Measurements from ENCODE around the gene CCT4. TPM values are rescaled to one million over a fixed set of nuclear protein-coding genes. Genes with fewer than 3 reads are reported as not detected.

Gene CCT4
- total RNA-seq, 1 experiment from 2014 or later, result 345 TPM

DNA sequence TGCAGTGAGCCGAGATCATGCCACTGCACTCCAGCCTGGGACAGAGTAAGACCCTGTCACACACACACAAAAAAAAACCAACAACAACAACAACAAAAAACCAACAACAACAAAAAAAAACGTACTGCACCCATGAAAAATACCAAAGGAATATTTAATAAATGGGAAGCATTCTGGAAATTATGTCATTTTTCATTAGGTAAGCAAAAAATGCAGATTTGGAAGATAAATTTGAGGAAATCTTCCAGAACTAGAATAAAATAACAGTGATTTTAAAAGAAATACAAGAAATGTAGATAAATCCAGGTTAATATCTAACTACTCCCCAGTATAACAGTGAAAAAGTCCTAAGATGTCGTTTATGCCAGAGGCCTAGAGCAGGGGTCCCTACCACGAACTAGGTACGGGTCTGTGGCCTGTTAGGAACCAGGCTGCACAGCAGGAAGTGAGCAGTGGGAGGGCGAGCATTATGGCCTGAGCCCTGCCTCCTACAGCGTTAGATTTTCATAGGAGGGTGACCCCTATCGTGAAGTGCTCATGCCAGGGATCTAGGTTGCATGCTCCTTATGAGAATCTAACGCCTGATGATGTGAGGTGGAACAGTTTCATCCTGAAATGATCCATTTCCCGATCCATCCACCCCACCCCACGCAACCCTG lies 56.1 kb downstream of the CCT4 start (continued):
- TF ChIP-seq, protein P1, sequence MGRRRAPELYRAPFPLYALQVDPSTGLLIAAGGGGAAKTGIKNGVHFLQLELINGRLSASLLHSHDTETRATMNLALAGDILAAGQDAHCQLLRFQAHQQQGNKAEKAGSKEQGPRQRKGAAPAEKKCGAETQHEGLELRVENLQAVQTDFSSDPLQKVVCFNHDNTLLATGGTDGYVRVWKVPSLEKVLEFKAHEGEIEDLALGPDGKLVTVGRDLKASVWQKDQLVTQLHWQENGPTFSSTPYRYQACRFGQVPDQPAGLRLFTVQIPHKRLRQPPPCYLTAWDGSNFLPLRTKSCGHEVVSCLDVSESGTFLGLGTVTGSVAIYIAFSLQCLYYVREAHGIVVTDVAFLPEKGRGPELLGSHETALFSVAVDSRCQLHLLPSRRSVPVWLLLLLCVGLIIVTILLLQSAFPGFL (CRISPR knock-in tag; IDR thresholded peaks at IDR 0.05; ENCODE audit: borderline replicate concordance), result no peak
- no peak for TF ChIP-seq KAT7 (CRISPR knock-in tag; IDR thresholded peaks at IDR 0.05; ENCODE audit: borderline replicate concordance)
- no peak for TF ChIP-seq RELA (CRISPR knock-in tag; IDR thresholded peaks at IDR 0.05; ENCODE audit: borderline replicate concordance)
- no peak for TF ChIP-seq TCF7 (CRISPR knock-in tag; IDR thresholded peaks at IDR 0.05; ENCODE audit: low read depth)
- TF ChIP-seq, protein P2, sequence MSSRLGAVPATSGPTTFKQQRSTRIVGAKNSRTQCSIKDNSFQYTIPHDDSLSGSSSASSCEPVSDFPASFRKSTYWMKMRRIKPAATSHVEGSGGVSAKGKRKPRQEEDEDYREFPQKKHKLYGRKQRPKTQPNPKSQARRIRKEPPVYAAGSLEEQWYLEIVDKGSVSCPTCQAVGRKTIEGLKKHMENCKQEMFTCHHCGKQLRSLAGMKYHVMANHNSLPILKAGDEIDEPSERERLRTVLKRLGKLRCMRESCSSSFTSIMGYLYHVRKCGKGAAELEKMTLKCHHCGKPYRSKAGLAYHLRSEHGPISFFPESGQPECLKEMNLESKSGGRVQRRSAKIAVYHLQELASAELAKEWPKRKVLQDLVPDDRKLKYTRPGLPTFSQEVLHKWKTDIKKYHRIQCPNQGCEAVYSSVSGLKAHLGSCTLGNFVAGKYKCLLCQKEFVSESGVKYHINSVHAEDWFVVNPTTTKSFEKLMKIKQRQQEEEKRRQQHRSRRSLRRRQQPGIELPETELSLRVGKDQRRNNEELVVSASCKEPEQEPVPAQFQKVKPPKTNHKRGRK (CRISPR knock-in tag; IDR thresholded peaks at IDR 0.05; ENCODE audit: borderline replicate concordance), result no peak
- TF ChIP-seq, protein P3, sequence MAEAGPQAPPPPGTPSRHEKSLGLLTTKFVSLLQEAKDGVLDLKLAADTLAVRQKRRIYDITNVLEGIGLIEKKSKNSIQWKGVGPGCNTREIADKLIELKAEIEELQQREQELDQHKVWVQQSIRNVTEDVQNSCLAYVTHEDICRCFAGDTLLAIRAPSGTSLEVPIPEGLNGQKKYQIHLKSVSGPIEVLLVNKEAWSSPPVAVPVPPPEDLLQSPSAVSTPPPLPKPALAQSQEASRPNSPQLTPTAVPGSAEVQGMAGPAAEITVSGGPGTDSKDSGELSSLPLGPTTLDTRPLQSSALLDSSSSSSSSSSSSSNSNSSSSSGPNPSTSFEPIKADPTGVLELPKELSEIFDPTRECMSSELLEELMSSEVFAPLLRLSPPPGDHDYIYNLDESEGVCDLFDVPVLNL (CRISPR knock-in tag; IDR thresholded peaks at IDR 0.05; ENCODE audit: borderline replicate concordance, low read depth), result no peak

DNA sequence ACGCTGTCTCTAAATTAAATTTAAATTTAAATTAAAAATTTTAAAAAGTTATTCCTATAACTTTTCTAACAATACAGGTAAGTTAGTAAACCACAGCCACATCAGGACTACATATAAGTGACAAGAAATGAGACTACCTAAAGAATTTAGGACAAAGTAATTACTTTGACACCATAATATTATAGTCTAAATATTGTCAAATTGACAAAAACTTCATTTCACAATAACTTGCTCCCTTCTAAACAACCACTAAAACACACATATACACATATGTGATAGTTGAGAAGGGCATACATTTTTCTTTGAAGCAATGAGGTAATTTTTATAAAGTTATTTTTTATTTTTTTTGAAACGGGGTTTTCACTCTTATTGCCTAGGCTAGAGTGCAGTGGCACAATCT lies 66.2 kb downstream of the CCT4 start:
- H3K4me3 Mint-ChIP-seq, result no peak overlapping the region
- ChIA-PET CTCF (no interaction called here), POLR2A (no interaction called here)
- H3K4me1 Mint-ChIP-seq, result no peaks in the 10 kb centered on the region
- H3K27me3 Mint-ChIP-seq (ENCODE audit: low read depth), result no peaks in the 10 kb centered on the region
- DNase-seq (ENCODE audit: low spot score) (no peak), ATAC-seq (no peak)
- H3K36me3 Mint-ChIP-seq, result peaks cover 3% of the 10 kb centered on the region
- no peak for TF ChIP-seq NR1H2 (CRISPR knock-in tag; IDR thresholded peaks at IDR 0.05)
- TF ChIP-seq GTF2I (CRISPR knock-in tag; conservative IDR thresholded peaks at IDR 0.05), result no peak
- no peak for TF ChIP-seq SMAD4 (CRISPR knock-in tag; IDR thresholded peaks at IDR 0.05)
- TF ChIP-seq JAZF1 (CRISPR knock-in tag; IDR thresholded peaks at IDR 0.05), result no peak
- no peak for TF ChIP-seq NR3C1 (CRISPR knock-in tag; conservative IDR thresholded peaks at IDR 0.05; ENCODE audit: low read depth)
- TF ChIP-seq, protein P4, sequence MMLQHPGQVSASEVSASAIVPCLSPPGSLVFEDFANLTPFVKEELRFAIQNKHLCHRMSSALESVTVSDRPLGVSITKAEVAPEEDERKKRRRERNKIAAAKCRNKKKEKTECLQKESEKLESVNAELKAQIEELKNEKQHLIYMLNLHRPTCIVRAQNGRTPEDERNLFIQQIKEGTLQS (CRISPR knock-in tag; conservative IDR thresholded peaks at IDR 0.05), result no peak
- TF ChIP-seq, protein P5, sequence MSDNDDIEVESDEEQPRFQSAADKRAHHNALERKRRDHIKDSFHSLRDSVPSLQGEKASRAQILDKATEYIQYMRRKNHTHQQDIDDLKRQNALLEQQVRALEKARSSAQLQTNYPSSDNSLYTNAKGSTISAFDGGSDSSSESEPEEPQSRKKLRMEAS (CRISPR knock-in tag; IDR thresholded peaks at IDR 0.05), result no peak
- no peak for TF ChIP-seq ESRRA (CRISPR knock-in tag; IDR thresholded peaks at IDR 0.05; ENCODE audit: borderline replicate concordance)
- no peak for TF ChIP-seq ZNF423 (CRISPR knock-in tag; IDR thresholded peaks at IDR 0.05)
- TF ChIP-seq, protein P6, sequence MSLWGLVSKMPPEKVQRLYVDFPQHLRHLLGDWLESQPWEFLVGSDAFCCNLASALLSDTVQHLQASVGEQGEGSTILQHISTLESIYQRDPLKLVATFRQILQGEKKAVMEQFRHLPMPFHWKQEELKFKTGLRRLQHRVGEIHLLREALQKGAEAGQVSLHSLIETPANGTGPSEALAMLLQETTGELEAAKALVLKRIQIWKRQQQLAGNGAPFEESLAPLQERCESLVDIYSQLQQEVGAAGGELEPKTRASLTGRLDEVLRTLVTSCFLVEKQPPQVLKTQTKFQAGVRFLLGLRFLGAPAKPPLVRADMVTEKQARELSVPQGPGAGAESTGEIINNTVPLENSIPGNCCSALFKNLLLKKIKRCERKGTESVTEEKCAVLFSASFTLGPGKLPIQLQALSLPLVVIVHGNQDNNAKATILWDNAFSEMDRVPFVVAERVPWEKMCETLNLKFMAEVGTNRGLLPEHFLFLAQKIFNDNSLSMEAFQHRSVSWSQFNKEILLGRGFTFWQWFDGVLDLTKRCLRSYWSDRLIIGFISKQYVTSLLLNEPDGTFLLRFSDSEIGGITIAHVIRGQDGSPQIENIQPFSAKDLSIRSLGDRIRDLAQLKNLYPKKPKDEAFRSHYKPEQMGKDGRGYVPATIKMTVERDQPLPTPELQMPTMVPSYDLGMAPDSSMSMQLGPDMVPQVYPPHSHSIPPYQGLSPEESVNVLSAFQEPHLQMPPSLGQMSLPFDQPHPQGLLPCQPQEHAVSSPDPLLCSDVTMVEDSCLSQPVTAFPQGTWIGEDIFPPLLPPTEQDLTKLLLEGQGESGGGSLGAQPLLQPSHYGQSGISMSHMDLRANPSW (CRISPR knock-in tag; conservative IDR thresholded peaks at IDR 0.05; ENCODE audit: low read depth), result no peak
- TF ChIP-seq, protein P1 (CRISPR knock-in tag; IDR thresholded peaks at IDR 0.05; ENCODE audit: borderline replicate concordance), result no peak
- TF ChIP-seq OVOL2 (CRISPR knock-in tag; IDR thresholded peaks at IDR 0.05; ENCODE audit: borderline replicate concordance), result no peak
- H3K27ac Mint-ChIP-seq, result no peak overlapping the region
- H3K9me3 Mint-ChIP-seq, result peaks cover 4% of the 10 kb centered on the region; the same call in 1 of the 2 replicates

Other genes starting within 250 kb of the CCT4 start
- gene FAM161A, start 34.6 kb downstream of the CCT4 start, total RNA-seq (2021), result 11.0 to 12.4 TPM (median 11.9 TPM) in 3 replicates
- 21.4 to 24.7 TPM (median 21.8 TPM) in 3 replicates for gene COMMD1, start 17.0 kb upstream of the CCT4 start, total RNA-seq (2021)

Data from WTC11 (cell line).